IgD-negative memory B cell (primary cell): Measurements from ENCODE around the gene LOC128125822.

Experiments
- H3K27ac Mint-ChIP-seq, 3 donors: one replicate each; pipeline ENCODE4 v1.8.0; 2020 to 2022; ENCODE audit warnings: mild to moderate bottlenecking in 3 of 3, mixed read lengths in 3 of 3, moderate library complexity in 1 of 3
- H3K27me3 Mint-ChIP-seq: one replicate; pipeline ENCODE4 v1.8.0; 2021; ENCODE audit warnings: mixed read lengths
- H3K36me3 Mint-ChIP-seq: one replicate; pipeline ENCODE4 v1.8.0; 2020; ENCODE audit warnings: mild to moderate bottlenecking, mixed read lengths
- H3K4me1 Mint-ChIP-seq, 3 donors: one replicate each; pipeline ENCODE4 v1.8.0; 2020 to 2022; ENCODE audit warnings: mixed read lengths in 3 of 3, mild to moderate bottlenecking in 1 of 3
- H3K4me3 Mint-ChIP-seq, 4 donors: one replicate each; pipeline ENCODE4 v1.8.0; 2020 to 2022; ENCODE audit warnings: mild to moderate bottlenecking in 4 of 4, mixed read lengths in 4 of 4, moderate library complexity in 3 of 4
- H3K9me3 Mint-ChIP-seq, 3 donors: one replicate each; pipeline ENCODE4 v1.8.0; 2020 to 2021; ENCODE audit warnings: mixed read lengths in 3 of 3, mild to moderate bottlenecking in 1 of 3

LOC128125822 gene

GRCh38 chr6:63567966-63568365 lies 4.3 kb upstream of the LOC128125822 start:
- peak overlapping the region in 1 of 3 donors; percentile 51 for H3K27ac Mint-ChIP-seq
- H3K27me3 Mint-ChIP-seq, result peaks cover 1% of the 10 kb centered on the region
- H3K36me3 Mint-ChIP-seq, result peaks cover 1% of the 10 kb centered on the region
- no peaks in the 10 kb centered on the region for H3K9me3 Mint-ChIP-seq
- no peak overlapping the region for H3K4me3 Mint-ChIP-seq
- H3K4me1 Mint-ChIP-seq, result peaks cover 0 to 7% (median 0%) of the 10 kb centered on the region in 3 donors

GRCh38 chr6:63571361-63572043 lies 778 bp upstream of the LOC128125822 start:
- Mint-ChIP-seq H3K27ac (peak overlapping the region; percentile 99), H3K4me3 (peak overlapping the region; percentile 93 to 95 (median 94)), H3K4me1 (peaks cover 16 to 21% (median 17%) of the 10 kb centered on the region in 3 donors), H3K27me3 (no peaks in the 10 kb centered on the region), H3K36me3 (peaks cover 3% of the 10 kb centered on the region), H3K9me3 (no peaks in the 10 kb centered on the region)

- Mint-ChIP-seq H3K36me3 (peaks cover 10% of the 10 kb centered on the region), H3K9me3 (no peaks in the 10 kb centered on the region), H3K4me1 (peaks cover 17 to 24% (median 21%) of the 10 kb centered on the region in 3 donors), H3K27ac (peak overlapping the region; percentile 99), H3K27me3 (no peaks in the 10 kb centered on the region), H3K4me3 (peak overlapping the region; percentile 93 to 96 (median 94))
These were observed 431 bp downstream of the LOC128125822 start for GRCh38 chr6:63572747-63573075.

- Mint-ChIP-seq H3K9me3 (no peaks in the 10 kb centered on the region), H3K27me3 (no peaks in the 10 kb centered on the region), H3K36me3 (peaks cover 10% of the 10 kb centered on the region), H3K4me3 (peak overlapping the region; percentile 93 to 96 (median 94)), H3K4me1 (peaks cover 17 to 24% (median 21%) of the 10 kb centered on the region in 3 donors), H3K27ac (peak overlapping the region; percentile 99)
These were observed 1.0 kb downstream of the LOC128125822 start for GRCh38 chr6:63573076-63573898.

GRCh38 chr6:63573899-63574553 lies 1.7 kb downstream of the LOC128125822 start:
- Mint-ChIP-seq H3K27me3 (no peaks in the 10 kb centered on the region), H3K27ac (peak overlapping the region; percentile 99), H3K4me3 (peak overlapping the region; percentile 93 to 96 (median 94)), H3K9me3 (no peaks in the 10 kb centered on the region), H3K36me3 (peaks cover 10% of the 10 kb centered on the region), H3K4me1 (peaks cover 17 to 24% (median 21%) of the 10 kb centered on the region in 3 donors)

GRCh38 chr6:63574554-63574900 lies 2.2 kb downstream of the LOC128125822 start:
- no peaks in the 10 kb centered on the region for H3K9me3 Mint-ChIP-seq
- peaks cover 17 to 24% (median 21%) of the 10 kb centered on the region in 3 donors for H3K4me1 Mint-ChIP-seq
- H3K36me3 Mint-ChIP-seq, result peaks cover 10% of the 10 kb centered on the region
- no peaks in the 10 kb centered on the region for H3K27me3 Mint-ChIP-seq
- peak overlapping the region; percentile 93 to 96 (median 94) for H3K4me3 Mint-ChIP-seq
- H3K27ac Mint-ChIP-seq, result peak overlapping the region in 2 of 3 donors; percentile 99

- peaks cover 13% of the 10 kb centered on the region for H3K36me3 Mint-ChIP-seq
- H3K27ac Mint-ChIP-seq, result no peak overlapping the region
- H3K4me3 Mint-ChIP-seq, result peak overlapping the region in 2 of 4 donors; percentile 18 to 54
- no peaks in the 10 kb centered on the region for H3K27me3 Mint-ChIP-seq
- no peaks in the 10 kb centered on the region for H3K9me3 Mint-ChIP-seq
- H3K4me1 Mint-ChIP-seq, result peaks cover 17 to 23% (median 21%) of the 10 kb centered on the region in 3 donors
These were observed 4.0 kb downstream of the LOC128125822 start for GRCh38 chr6:63576147-63576772.

- H3K27ac Mint-ChIP-seq, result peak overlapping the region in 1 of 3 donors; percentile 43
- H3K36me3 Mint-ChIP-seq, result peaks cover 15% of the 10 kb centered on the region
- H3K4me1 Mint-ChIP-seq, result peaks cover 17 to 21% (median 17%) of the 10 kb centered on the region in 3 donors
- H3K27me3 Mint-ChIP-seq, result no peaks in the 10 kb centered on the region
- H3K9me3 Mint-ChIP-seq, result no peaks in the 10 kb centered on the region
- H3K4me3 Mint-ChIP-seq, result no peak overlapping the region
These were observed 4.9 kb downstream of the LOC128125822 start for GRCh38 chr6:63576985-63577712.

GRCh38 chr6:63578757-63579156 lies 6.5 kb downstream of the LOC128125822 start:
- Mint-ChIP-seq H3K4me3 (no peak overlapping the region), H3K4me1 (peaks cover 15 to 21% (median 20%) of the 10 kb centered on the region in 3 donors), H3K9me3 (no peaks in the 10 kb centered on the region), H3K36me3 (peaks cover 15% of the 10 kb centered on the region), H3K27me3 (no peaks in the 10 kb centered on the region), H3K27ac (no peak overlapping the region)

- no peak overlapping the region for H3K4me3 Mint-ChIP-seq
- H3K4me1 Mint-ChIP-seq, result peaks cover 7 to 8% (median 7%) of the 10 kb centered on the region in 3 donors
- peaks cover 15% of the 10 kb centered on the region for H3K36me3 Mint-ChIP-seq
- H3K27ac Mint-ChIP-seq, result peak overlapping the region in 1 of 3 donors; percentile 35
- no peaks in the 10 kb centered on the region for H3K9me3 Mint-ChIP-seq
- H3K27me3 Mint-ChIP-seq, result no peaks in the 10 kb centered on the region
These were observed 7.8 kb downstream of the LOC128125822 start for GRCh38 chr6:63579937-63580703.

- Mint-ChIP-seq H3K4me1 (peaks cover 6 to 7% (median 7%) of the 10 kb centered on the region in 3 donors), H3K4me3 (no peak overlapping the region), H3K36me3 (peaks cover 15% of the 10 kb centered on the region), H3K9me3 (no peaks in the 10 kb centered on the region), H3K27me3 (no peaks in the 10 kb centered on the region), H3K27ac (no peak overlapping the region)
These were observed 8.4 kb downstream of the LOC128125822 start for GRCh38 chr6:63580704-63580961.

GRCh38 chr6:63581355-63582013 lies 9.2 kb downstream of the LOC128125822 start:
- H3K27me3 Mint-ChIP-seq, result no peaks in the 10 kb centered on the region
- no peak overlapping the region for H3K27ac Mint-ChIP-seq
- H3K4me1 Mint-ChIP-seq, result peaks cover 3 to 6% (median 4%) of the 10 kb centered on the region in 3 donors
- H3K4me3 Mint-ChIP-seq, result no peak overlapping the region
- H3K9me3 Mint-ChIP-seq, result no peaks in the 10 kb centered on the region
- peaks cover 17% of the 10 kb centered on the region for H3K36me3 Mint-ChIP-seq

GRCh38 chr6:63582579-63583231 lies 10.4 kb downstream of the LOC128125822 start:
- H3K9me3 Mint-ChIP-seq, result no peaks in the 10 kb centered on the region
- H3K27ac Mint-ChIP-seq, result peak overlapping the region in 1 of 3 donors; percentile 20
- no peaks in the 10 kb centered on the region for H3K27me3 Mint-ChIP-seq

More at GRCh38 chr6:63582579-63583231, 10.4 kb downstream of the LOC128125822 start:
- Mint-ChIP-seq H3K4me1 (peaks cover 0 to 4% (median 0%) of the 10 kb centered on the region in 3 donors), H3K36me3 (peaks cover 10% of the 10 kb centered on the region), H3K4me3 (no peak overlapping the region)
